Common myeloid progenitor, CD34-positive (primary cell): Measurements from ENCODE around the gene GABBR2.

Experiments used
- CTCF ChIA-PET: fragments of 350-600 bp; sonication (Branson Sonifier 250); formaldehyde crosslinking; loops from one replicate; lab custom pipeline; 2021; ENCODE audit warnings: antibody characterized with exemption; lab: Charles Lee
- POLR2A ChIA-PET: fragments of 350-600 bp; sonication (Branson Sonifier 250); formaldehyde crosslinking; loops from one replicate; lab custom pipeline; 2021; ENCODE audit warnings: antibody characterized with exemption; lab: Charles Lee
- DNase-seq, 3 donors: peaks; one replicate each; pipeline versions ENCODE4 v3.0.0 to v3.0.0-alpha.2; 2013
- H3K27ac ChIP-seq, 2 experiments: 1 replicate in 1 of 2; 2 replicates in 1 of 2; pipeline ENCODE4 v1.7.0; 2013; ENCODE audit warnings: inconsistent platforms in 2 of 2, low read length in 2 of 2, mild to moderate bottlenecking in 2 of 2, low read depth in 1 of 2, moderate library complexity in 1 of 2; ENCODE audit not compliant: severe bottlenecking in 2 of 2, insufficient read depth in 1 of 2, poor library complexity in 1 of 2
- H3K27me3 ChIP-seq, 5 experiments: replicated peaks in 2 of 5; 1 replicate in 3 of 5; 2 replicates in 2 of 5; pipeline versions ENCODE4 v1.6.1 to v1.7.0; 2013; ENCODE audit warnings: low read length in 4 of 5, mild to moderate bottlenecking in 2 of 5, moderate library complexity in 2 of 5, inconsistent platforms in 1 of 5; ENCODE audit not compliant: insufficient read depth in 5 of 5, control insufficient read depth in 4 of 5
- H3K36me3 ChIP-seq, 4 experiments: 1 replicate in 2 of 4; 2 replicates in 2 of 4; pipeline versions ENCODE4 v1.6.1 to v1.7.0; 2013; ENCODE audit warnings: low read length in 3 of 4, control low read depth in 1 of 4, mild to moderate bottlenecking in 1 of 4; ENCODE audit not compliant: control insufficient read depth in 4 of 4, insufficient read depth in 4 of 4
- H3K4me1 ChIP-seq, 4 experiments: 1 replicate in 3 of 4; 2 replicates in 1 of 4; pipeline versions ENCODE4 v1.6.1 to v1.7.1; 2013; ENCODE audit warnings: low read length in 3 of 4, mild to moderate bottlenecking in 3 of 4, control low read depth in 1 of 4, inconsistent platforms in 1 of 4, moderate library complexity in 1 of 4; ENCODE audit not compliant: control insufficient read depth in 4 of 4, insufficient read depth in 4 of 4; ENCODE audit errors: control extremely low read depth in 1 of 4
- H3K4me3 ChIP-seq, 7 experiments: 1 replicate in 4 of 7; 2 replicates in 3 of 7; pipeline versions ENCODE4 v1.5.1 to v1.7.0; 2013; ENCODE audit warnings: mild to moderate bottlenecking in 7 of 7, low read length in 6 of 7, moderate library complexity in 6 of 7, inconsistent platforms in 2 of 7, low read depth in 2 of 7, control low read depth in 1 of 7; ENCODE audit not compliant: insufficient read depth in 4 of 7, control insufficient read depth in 1 of 7; ENCODE audit errors: extremely low read depth in 1 of 7
- H3K9me3 ChIP-seq, 5 experiments: 1 replicate in 4 of 5; 2 replicates in 1 of 5; pipeline versions ENCODE4 v1.6.1 to v1.7.1; 2013; ENCODE audit warnings: low read length in 4 of 5, mild to moderate bottlenecking in 2 of 5, inconsistent platforms in 1 of 5, low read depth in 1 of 5, moderate library complexity in 1 of 5; ENCODE audit not compliant: control insufficient read depth in 4 of 5, insufficient read depth in 2 of 5; ENCODE audit errors: control extremely low read depth in 1 of 5
- WGBS: methylation state at CpG from one replicate; pipeline ENCODE4 v1.1.5; 2013; ENCODE audit not compliant: insufficient coverage; 5-methylcytosine and 5-hydroxymethylcytosine counted together

Gene GABBR2

GRCh38 chr9:98570055-98570454 lies 138.7 kb downstream of the GABBR2 start:
- H3K4me1 ChIP-seq, result peaks cover 0 to 9% (median 5%) of the 10 kb centered on the region in 4 experiments
- no peaks in the 10 kb centered on the region for H3K36me3 ChIP-seq
- no peak for DNase-seq
- 94% methylated on average over 9 of the region's 9 CpGs for WGBS
- no peak overlapping the region for H3K27ac ChIP-seq
- POLR2A ChIA-PET, result no interaction called here
- no peak overlapping the region for H3K4me3 ChIP-seq
- H3K27me3 ChIP-seq, result peaks cover 0 to 37% (median 9%) of the 10 kb centered on the region in 5 experiments
- no peaks in the 10 kb centered on the region for H3K9me3 ChIP-seq
- CTCF ChIA-PET, result no interaction called here

- POLR2A ChIA-PET, result no interaction called here
- WGBS, result 100% methylated on average over 3 of the region's 4 CpGs
Measured at GRCh38 chr9:98569491-98569890, 139.2 kb downstream of the GABBR2 start.

DNA sequence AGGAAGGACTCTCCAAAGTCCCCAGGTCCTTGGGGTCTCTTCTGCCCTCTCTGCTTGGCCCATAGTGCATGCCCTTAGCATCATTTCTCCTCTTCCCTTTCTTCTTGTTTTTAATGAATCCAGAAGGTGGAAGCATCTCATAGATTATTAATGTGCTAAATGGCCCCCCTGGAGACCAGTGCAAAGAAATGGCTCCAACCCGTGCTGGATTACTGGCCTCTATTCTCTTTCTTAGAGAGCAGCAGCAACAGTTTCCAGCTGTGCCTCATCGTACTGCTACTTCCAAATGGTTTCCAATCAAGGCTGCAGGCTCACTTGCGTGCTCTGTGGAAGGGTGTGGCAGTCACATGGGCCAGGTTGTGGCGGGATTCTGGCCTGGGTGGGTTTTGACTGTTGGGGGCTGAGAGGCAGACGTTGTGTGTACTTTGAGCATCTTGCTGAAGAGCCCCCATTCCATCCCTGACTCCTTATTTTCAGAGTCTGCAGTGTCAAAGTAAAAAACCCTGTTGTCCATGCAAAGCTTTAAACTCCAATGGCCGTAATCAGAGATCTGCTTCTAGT lies 139.7 kb downstream of the GABBR2 start:
- 96% methylated on average over 6 of the region's 6 CpGs for WGBS
- H3K4me3 ChIP-seq, result no peak overlapping the region
- ChIA-PET CTCF (no interaction called here), POLR2A (no interaction called here)
- no peak for DNase-seq
- H3K27ac ChIP-seq, result no peak overlapping the region
- H3K36me3 ChIP-seq, result no peaks in the 10 kb centered on the region
- H3K27me3 ChIP-seq, result peaks cover 0 to 34% (median 9%) of the 10 kb centered on the region in 5 experiments
- no peaks in the 10 kb centered on the region for H3K9me3 ChIP-seq
- H3K4me1 ChIP-seq, result peaks cover 0 to 4% (median 0%) of the 10 kb centered on the region in 4 experiments

More at GRCh38 chr9:98569491-98569890, 139.2 kb downstream of the GABBR2 start:
- Histone ChIP-seq H3K27me3 (peaks cover 0 to 37% (median 9%) of the 10 kb centered on the region in 5 experiments), H3K27ac (no peak overlapping the region), H3K36me3 (no peaks in the 10 kb centered on the region), H3K4me3 (no peak overlapping the region), H3K9me3 (no peaks in the 10 kb centered on the region), H3K4me1 (peaks cover 0 to 4% (median under 1%) of the 10 kb centered on the region in 4 experiments)
- CTCF ChIA-PET, result no interaction called here
- DNase-seq, result no peak

DNA sequence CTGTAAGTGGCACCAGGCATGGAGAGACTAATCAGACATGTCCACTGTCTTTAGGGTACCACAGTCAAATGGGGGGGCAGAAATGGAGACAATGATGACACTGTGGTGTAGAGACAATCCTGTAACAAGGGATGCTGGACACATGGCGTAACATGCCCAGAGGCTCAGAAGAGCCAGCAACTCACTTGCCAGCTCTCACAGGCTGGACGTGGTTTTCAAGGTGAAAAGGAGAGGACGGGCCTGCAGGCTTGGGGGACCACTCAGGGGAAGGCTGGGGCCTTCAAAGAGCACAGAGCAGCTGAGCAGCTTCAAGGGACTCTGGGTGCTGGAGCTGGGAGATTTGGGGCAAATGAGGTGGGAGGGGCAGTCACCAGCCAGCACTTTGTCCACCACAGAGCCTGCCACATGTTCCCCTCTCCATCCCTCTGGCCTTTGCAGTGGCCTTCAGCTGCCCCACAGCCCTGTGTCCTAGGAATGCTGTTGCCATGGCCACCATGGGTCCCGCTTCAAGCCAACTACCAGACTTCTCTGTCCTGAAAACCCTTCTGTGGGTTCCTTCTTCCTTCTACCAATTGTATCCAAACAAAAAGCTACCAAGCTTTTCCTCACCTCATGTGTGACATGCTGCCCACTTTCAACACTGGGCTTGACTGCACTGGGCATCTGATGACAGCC lies 140.4 kb downstream of the GABBR2 start:
- no peak overlapping the region for H3K27ac ChIP-seq
- 98% methylated on average over 4 of the region's 4 CpGs for WGBS
- H3K27me3 ChIP-seq, result peaks cover 0 to 34% (median 9%) of the 10 kb centered on the region in 5 experiments
- H3K4me1 ChIP-seq, result peaks cover 0 to 4% (median 0%) of the 10 kb centered on the region in 4 experiments
- POLR2A ChIA-PET, result no interaction called here
- no peaks in the 10 kb centered on the region for H3K9me3 ChIP-seq
- H3K36me3 ChIP-seq, result no peaks in the 10 kb centered on the region
- no peak overlapping the region for H3K4me3 ChIP-seq
- no peak for DNase-seq
- CTCF ChIA-PET, result no interaction called here

DNA sequence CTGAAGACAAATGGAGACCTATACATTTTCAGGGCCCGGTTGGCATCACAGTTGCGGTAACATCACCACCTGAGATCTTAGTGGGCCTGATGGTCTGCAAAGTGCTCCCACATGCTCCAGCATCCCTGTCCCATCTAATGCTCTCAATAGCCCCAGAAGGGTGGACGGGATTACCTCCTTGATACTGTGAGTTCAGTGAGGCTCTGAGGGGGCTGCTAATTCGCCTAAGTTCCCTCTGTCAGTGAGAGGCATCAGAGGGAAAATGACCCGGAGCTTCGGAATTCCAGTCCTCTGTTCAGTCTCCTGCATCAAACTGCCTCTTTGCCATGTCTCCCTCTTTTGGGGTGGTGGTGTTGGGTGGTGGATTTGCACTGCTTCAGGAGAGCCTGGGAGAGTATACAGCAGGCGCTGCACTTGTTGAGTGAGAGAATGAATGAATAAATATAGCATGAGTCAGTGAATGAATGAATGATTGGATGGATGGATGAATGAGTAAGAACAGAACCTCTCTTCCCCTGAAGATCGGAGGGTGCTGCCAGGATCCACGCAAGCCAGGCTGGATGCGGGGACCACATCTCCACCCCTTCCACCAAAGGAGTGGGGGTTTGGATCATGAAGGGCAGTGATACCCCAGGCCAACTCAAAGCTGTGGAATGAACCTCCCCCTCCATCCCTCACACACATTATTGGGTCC lies 141.0 kb downstream of the GABBR2 start:
- ChIA-PET POLR2A (no interaction called here), CTCF (no interaction called here)
- Histone ChIP-seq H3K9me3 (no peaks in the 10 kb centered on the region), H3K4me1 (peaks cover 0 to 4% (median 0%) of the 10 kb centered on the region in 4 experiments), H3K4me3 (no peak overlapping the region), H3K36me3 (no peaks in the 10 kb centered on the region), H3K27ac (no peak overlapping the region), H3K27me3 (peaks cover 0 to 28% (median 5%) of the 10 kb centered on the region in 5 experiments)
- no peak for DNase-seq
- 100% methylated on average over 5 of the region's 10 CpGs for WGBS

DNA sequence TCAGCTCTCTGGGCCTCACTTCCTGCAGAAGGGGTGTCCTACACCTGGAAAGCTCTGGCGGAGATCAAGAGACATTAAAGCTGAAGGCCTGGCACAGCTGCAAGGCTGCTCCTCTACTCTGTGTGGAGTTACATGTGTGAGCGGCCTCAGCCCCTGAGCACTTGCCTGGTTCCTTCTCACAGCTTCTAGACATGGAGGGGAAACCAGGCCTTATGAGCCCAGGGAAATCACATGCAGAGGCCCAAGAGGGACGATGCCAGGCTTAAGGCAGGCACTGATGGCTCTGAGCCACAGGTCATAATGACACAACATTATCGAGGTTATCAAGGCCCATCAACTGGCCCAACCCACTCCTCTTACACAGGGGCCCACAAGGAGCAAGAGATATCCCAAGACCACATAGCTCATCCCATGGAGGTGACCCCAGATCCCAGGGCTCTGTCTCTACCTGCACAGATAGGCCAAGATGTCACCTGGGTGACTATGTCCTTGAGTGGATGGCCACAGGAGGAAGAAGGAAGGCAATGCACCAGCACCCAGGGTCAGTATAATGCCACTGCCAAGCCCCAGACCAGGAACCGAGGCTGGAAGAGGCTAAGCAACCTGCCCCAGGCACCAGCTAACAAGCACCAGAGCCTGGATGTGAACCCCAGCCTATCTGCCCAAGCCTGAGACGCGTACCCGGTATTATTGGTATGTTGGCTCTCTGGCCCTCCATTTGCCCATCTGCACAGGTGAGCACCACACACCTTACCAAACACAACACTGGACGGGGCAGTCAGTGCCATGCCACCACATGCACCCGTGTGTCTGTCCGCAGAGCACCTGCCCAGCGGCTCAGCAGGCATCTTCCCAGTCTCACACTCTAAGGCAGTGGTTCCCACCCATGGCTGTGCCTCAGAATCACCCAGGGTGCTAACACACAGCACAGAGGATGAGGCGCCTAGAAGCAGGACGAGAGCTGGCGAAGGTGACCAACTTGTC lies 143.3 kb downstream of the GABBR2 start:
- Histone ChIP-seq H3K27ac (no peak overlapping the region), H3K4me1 (peaks cover 0 to 2% (median 0%) of the 10 kb centered on the region in 4 experiments), H3K4me3 (no peak overlapping the region), H3K9me3 (no peaks in the 10 kb centered on the region), H3K27me3 (peaks cover 0 to 13% (median 2%) of the 10 kb centered on the region in 5 experiments), H3K36me3 (no peaks in the 10 kb centered on the region)
- DNase-seq, result no peak
- POLR2A ChIA-PET, result no interaction called here
- CTCF ChIA-PET, result interaction anchor here (1.1 kb wide), 1 partner anchor 13 kb away, joined by 4 read pairs; no protein-coding TSS in a partner anchor
- 99% methylated on average over 12 of the region's 15 CpGs for WGBS
